GM18511 (cell line): Measurements from ENCODE around the gene GABPB2.
A peak's percentile ranks its signal among the peaks of the same experiment; 100 is the strongest.
"Not testable (repeated sequence)": the region's sequence is repeated elsewhere in the genome, so short reads cannot be mapped to it uniquely, and the experiment has no call there.

Experiments used
- ATAC-seq: cut with Tn5 transposase; IDR thresholded peaks from one replicate; pipeline ENCODE4 v1.9.1; 2021; ENCODE audit warnings: mild to moderate bottlenecking, moderate library complexity; ENCODE audit not compliant: unreplicated experiment

The GABPB2 gene

DNA sequence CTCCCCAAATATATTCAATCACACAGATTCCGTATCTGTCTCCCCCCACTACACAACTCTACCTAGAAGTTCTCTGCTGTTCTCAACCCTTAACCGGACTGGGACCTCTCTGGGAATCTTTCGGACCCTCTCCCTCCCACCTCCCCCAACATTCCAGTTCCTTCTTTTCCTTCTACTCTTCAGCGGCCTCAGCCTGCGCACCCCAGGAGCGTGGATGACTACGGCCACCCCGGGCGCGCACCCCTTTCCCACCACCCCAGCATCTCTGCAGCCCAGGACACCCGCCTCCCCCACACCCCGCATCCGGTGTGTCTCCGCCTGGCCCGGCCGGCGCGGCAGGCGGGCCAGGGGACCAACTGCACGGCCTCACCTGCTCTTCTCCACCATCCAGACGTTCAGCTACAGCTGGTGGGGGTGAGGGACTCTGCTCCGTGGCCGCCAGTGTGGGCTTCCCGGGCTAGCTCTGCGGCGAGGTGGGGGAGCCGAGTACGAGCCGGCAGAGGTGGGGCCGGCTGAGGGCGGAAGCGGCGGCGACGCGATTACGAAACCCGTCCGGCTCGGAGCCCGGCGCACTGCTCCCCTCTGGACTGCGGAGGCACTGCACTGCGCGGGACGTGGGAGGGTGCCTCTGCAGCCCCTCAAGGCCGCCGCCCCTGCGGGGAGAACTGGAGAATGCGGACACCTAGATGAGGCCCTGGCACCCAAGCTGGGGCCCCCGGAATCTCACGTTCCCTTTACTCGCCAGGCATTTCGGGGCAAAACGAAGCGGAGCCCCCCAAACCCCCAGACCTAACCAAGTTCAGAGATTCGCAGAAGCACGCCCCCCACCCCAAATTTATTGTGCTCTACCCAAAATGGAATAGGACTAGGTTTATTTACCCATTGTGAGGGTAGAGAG lies 11.2 kb upstream of the GABPB2 start, which contains the start of gene CDC42SE1:
Gene CDC42SE1, minus strand, starts transcription at position 514 of the 898 bp plus-strand sequence. CDS start 3,892 bp downstream, outside the sequence.
- peak; percentile 86 for ATAC-seq

DNA sequence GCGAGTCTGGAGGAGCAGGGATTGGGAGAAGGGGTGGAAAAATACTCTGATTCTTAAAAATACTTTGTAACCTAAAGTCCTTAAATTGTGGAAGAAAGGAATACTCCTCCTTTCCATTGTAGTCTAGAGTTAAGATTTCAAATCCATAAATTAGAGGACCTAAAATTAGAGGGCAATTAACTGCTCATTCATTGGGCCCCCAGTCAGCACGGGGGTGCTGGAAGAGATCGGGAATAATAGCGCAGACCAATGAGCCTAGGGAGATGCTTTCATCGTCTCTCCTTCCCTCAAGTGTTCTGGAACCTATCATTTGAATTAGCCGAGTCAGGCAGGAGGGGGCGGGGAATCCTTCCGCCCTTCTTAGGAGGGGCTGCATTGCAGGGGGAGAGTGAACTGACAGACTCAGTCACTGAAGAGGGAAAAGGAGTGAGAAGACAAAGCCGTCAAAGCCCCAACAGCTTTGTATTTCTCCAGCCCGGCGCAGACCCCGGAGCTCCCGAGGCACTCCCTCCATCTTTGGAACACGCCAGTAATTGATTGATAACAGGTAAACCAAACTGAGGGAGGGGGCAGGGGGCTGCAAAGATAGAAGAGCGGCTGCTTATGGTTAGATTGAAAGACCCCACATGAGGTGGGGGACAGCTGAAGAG lies 10.4 kb upstream of the GABPB2 start, which contains the start of gene MLLT11:
Gene MLLT11, plus strand, starts transcription at position 391 of the 650 bp plus-strand sequence. CDS start 6,828 bp downstream, outside the sequence.
- ATAC-seq = no peak

GRCh38 chr1:151060657-151061421 lies 9.7 kb upstream of the GABPB2 start:
- ATAC-seq = no peak

- ATAC-seq = no peak
These were observed 8.9 kb upstream of the GABPB2 start for GRCh38 chr1:151061704-151062103.

- no peak for ATAC-seq
These were observed 7.7 kb upstream of the GABPB2 start for GRCh38 chr1:151062741-151063371.

DNA sequence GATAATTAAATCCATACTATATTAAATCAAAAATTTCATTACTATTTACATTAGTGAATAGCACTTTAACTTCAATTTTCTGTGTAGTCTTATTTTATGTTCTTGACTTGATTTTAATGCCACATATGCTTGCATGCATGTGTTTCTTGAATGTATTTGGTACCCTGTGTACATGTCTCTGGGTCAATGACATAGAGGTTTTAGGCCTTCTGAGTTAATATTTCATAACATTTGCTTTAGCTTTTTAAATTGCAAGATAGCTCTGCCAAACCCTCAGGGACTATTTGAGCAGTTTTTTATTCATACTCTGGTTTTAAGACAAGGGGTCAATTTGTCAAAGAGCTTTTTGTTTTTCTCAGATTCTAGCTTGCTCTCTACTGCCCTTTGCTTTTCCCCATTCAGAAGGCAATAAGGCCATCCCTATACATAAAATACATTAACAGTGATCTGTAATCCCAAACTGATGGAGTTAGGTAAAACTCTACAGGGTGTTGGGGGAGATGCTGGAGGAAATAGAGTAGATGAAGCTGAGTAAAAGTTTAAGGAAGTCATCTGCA lies 5.4 kb upstream of the GABPB2 start:
- no peak for ATAC-seq

DNA sequence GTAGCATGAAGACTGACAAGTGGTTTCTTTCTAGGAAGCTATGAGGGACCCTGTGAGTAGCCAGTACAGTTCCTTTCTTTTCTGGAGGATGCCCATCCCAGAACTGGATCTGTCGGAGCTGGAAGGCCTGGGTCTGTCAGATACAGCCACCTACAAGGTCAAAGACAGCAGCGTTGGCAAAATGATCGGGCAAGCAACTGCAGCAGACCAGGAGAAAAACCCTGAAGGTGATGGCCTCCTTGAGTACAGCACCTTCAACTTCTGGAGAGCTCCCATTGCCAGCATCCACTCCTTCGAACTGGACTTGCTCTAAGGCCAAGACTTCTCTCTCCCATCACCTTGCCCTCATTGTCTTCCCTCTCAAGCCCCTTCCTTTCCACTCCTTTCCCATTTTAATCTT lies 3.4 kb upstream of the GABPB2 start:
- ATAC-seq = no peak

- ATAC-seq = no peak
These were observed 1.5 kb upstream of the GABPB2 start for GRCh38 chr1:151069103-151069486.

DNA sequence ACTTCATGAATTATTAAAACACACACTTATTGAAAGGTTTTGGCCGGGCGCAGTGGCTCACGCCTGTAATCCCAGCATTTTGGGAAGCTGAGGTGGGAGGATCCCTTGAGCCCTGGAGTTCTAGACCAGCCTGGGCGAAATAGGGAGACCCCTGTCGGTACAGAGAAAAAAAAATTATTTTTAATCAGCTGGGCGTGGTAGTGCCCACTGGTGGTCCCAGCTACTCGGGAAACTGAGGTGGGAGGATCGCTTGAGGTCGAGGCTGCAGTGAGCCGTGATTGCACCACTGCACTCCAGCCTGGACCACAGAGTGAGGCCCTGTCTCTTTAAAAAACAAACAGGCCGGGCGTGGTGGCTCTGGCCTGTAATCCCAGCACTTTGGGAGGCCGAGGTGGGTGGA lies 1.7 kb downstream of the GABPB2 start:
- ATAC-seq = no peak

DNA sequence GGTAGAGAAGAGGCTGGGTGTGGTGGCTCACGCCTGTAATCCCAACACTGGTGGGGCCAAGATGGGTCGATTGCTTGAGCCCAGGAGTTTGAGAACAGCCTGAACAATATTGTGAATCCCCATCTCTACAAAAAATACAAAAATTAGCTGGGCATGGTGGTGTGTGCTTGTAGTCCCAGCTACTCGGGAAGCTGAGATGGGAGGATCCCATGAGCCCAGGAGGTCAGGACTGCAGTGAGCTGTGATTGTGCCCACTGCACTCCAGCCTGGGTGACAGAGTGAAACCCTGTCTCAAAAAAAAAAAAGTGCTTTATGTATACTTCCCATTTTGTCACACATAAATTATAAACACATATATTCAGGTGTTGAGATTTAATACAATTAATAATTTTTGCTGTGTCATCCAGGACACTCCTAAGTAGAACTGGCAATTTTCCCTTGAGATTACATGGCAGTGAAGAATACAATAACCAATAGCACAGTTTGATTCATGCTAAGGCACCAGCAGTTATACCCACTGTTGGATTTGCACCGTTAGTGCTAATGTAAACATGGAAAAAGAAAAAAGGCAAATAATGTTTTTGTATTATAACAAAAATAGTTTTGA lies 15.5 kb downstream of the GABPB2 start:
- no peak for ATAC-seq

- not testable (repeated sequence) for ATAC-seq
These were observed 26.9 kb downstream of the GABPB2 start for GRCh38 chr1:151097426-151097825.

DNA sequence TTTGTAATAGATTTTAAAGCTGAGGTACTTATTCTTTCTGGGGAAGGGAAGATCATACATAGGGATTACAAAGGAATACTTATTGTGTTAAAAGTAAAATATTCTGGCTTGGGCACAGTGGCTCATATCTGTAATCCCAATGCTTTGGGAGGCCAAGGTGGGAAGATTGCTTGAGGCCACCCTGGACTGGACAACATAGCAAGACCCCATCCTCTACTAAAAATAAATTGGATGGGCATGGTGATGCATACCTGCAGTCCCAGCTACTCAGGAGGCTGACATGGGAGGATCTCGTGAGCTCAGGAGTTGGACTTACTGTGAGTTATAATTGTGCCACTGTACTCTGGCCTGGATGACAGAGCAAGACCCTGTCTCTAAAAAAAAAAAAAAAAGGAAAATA lies 27.6 kb downstream of the GABPB2 start:
- ATAC-seq = no peak

DNA sequence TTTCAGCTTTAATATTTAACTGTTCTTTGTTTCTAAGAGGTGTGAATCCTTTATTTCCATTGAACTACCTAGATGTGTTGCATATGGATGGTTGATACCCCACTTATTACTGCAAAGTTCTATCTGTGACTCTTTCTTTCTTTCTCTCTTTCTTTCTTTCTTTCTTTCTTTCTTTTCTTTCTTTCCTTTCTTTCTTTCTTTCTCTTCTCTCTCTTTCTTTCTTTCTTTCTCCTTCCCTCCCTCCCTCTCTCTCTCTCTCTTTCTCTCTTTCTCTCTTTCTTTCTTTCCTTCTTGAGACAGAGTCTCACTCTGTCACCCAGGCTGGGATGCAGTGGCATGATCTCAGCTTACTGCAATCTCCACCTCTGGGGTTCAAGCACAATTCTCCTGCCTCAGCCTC lies 34.1 kb downstream of the GABPB2 start:
- ATAC-seq = no peak

DNA sequence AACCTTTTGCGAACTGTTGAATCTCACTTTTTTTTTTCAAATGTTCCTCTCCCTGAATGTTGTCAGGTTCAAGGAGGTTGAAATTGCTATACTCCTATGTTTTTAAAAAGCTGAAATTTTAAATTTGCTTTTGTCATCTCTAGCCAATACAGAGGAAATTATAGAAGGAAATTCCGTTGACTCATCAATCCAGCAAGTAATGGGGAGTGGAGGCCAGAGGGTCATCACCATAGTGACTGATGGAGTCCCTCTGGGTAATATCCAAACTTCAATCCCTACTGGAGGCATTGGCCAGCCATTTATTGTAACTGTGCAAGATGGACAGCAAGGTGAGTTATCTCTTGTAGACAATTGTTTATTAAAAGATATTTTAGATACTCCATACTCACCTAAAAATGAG lies 36.3 kb downstream of the GABPB2 start:
- no peak for ATAC-seq

GRCh38 chr1:151108331-151108730 lies 37.8 kb downstream of the GABPB2 start:
- ATAC-seq = no peak

GRCh38 chr1:151113877-151114276 lies 43.3 kb downstream of the GABPB2 start:
- ATAC-seq = no peak

DNA sequence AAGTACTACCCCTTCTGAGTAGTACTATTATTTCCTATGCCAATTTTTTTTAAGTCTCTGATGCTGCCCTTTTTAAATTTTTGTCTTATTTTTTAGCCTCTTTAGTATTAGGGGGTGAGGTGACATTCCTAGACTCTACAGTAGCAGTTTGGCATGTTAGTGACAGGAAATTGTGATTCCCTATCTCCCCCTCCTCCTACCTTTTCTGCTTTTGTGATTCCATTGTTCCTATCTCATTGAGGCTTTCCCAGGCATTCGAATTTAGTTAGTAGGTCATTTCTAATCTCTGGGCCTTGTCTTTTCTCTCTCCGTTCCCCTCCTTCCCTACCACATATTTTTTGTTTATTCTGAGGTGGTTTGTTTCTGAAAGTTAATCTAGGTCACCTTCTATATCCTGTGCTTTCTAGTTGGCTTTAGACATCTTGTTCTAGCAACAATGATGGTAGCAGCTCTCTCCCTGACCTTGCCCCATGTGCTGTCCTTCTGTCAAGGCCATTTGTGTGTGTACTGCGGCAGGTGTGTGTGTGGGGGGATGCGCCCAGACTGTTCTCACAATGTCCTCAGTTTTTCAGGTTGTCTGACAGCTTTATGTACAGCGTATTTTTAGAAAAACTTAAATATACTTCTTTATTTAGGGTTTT lies 54.3 kb downstream of the GABPB2 start:
- no peak for ATAC-seq

- no peak for ATAC-seq
These were observed 58.2 kb downstream of the GABPB2 start for GRCh38 chr1:151128800-151129199.

GRCh38 chr1:151130987-151131586 lies 60.5 kb downstream of the GABPB2 start:
- no peak for ATAC-seq
